H1 (cell line): ENCODE results near the gene USP54. TPM values are rescaled to one million over a fixed set of nuclear protein-coding genes. Genes with fewer than 3 reads are reported as not detected.

ENCODE experiments used
- ASH2L ChIP-seq: fragments of 200-600, 300-600 bp; sonication (generic); IDR thresholded peaks from one replicate; pipeline ENCODE4 v1.7.1; 2017; ENCODE audit warnings: low read length
- BACH1 ChIP-seq: IDR thresholded peaks from 2 replicates; pipeline ENCODE4 v1.6.1; 2012; ENCODE audit warnings: low read length, improper control_type of control experiment
- CBX5 ChIP-seq: fragments of 300-800, 300-1000 bp; sonication (generic); IDR thresholded peaks from 2 replicates; pipeline ENCODE4 v1.7.1; 2016; ENCODE audit warnings: antibody characterized with exemption, low read length, low read depth
- CBX8 ChIP-seq: fragments of 300-800, 300-1000 bp; sonication (generic); IDR thresholded peaks from 2 replicates; pipeline ENCODE4 v1.7.1; 2016; ENCODE audit warnings: low read depth, low read length, borderline replicate concordance
- CEBPB ChIP-seq: IDR thresholded peaks from 2 replicates; pipeline ENCODE4 v1.6.1; 2012; ENCODE audit warnings: low read depth, low read length
- CHD1 ChIP-seq: IDR thresholded peaks from 2 replicates; pipeline ENCODE4 v1.6.1; 2012; ENCODE audit warnings: low read depth, low read length, improper control_type of control experiment
- CTCF ChIP-seq, 3 experiments: IDR thresholded peaks; 1 replicate in 2 of 3; 2 replicates in 1 of 3; pipeline versions ENCODE4 v1.5.1 to v1.6.1; 2011; ENCODE audit warnings: low read length in 3 of 3, mild to moderate bottlenecking in 3 of 3, inconsistent platforms in 2 of 3, low read depth in 1 of 3, moderate library complexity in 1 of 3; ENCODE audit not compliant: insufficient read depth in 1 of 3; ENCODE audit errors: control extremely low read depth in 1 of 3
- EGR1 ChIP-seq: IDR thresholded peaks from 2 replicates; pipeline ENCODE4 v1.6.1; 2011; ENCODE audit warnings: low read depth, low read length, borderline replicate concordance
- EP300 ChIP-seq, 2 experiments: IDR thresholded peaks; 1 replicate in 1 of 2; 2 replicates in 1 of 2; pipeline ENCODE4 v1.6.1; 2011 to 2012; ENCODE audit warnings: low read depth in 2 of 2, low read length in 2 of 2, mild to moderate bottlenecking in 2 of 2, borderline replicate concordance in 1 of 2, inconsistent platforms in 1 of 2, moderate library complexity in 1 of 2
- EZH2 ChIP-seq: fragments of 200-600 bp; sonication (generic); IDR thresholded peaks from 2 replicates; pipeline ENCODE4 v1.7.1; 2012; ENCODE audit warnings: low read depth, mild to moderate bottlenecking, moderate library complexity, low read length, inconsistent platforms; ENCODE audit not compliant: severe bottlenecking
- HDAC2 ChIP-seq, 2 experiments: fragments of 300-600 bp in 1 of 2; sonication (generic) in 1 of 2; IDR thresholded peaks; 2 replicates each; pipeline ENCODE4 v1.6.1; 2011 to 2012; ENCODE audit warnings: low read depth in 2 of 2, low read length in 2 of 2, mild to moderate bottlenecking in 2 of 2, moderate library complexity in 2 of 2, borderline replicate concordance in 1 of 2, inconsistent platforms in 1 of 2
- HDAC6 ChIP-seq: IDR thresholded peaks from one replicate; pipeline ENCODE4 v1.7.1; 2012; ENCODE audit warnings: low read depth, mild to moderate bottlenecking, inconsistent platforms, low read length, moderate library complexity
- JUN ChIP-seq: IDR thresholded peaks from 2 replicates; pipeline ENCODE4 v1.6.1; 2011; ENCODE audit warnings: low read depth, mild to moderate bottlenecking, improper control_type of control experiment, low read length
- JUND ChIP-seq: IDR thresholded peaks from 2 replicates; pipeline ENCODE4 v1.6.1; 2011; ENCODE audit warnings: mild to moderate bottlenecking, improper control_type of control experiment, low read length
- MAX ChIP-seq: IDR thresholded peaks from 2 replicates; pipeline ENCODE4 v1.6.1; 2012; ENCODE audit warnings: inconsistent platforms
- RFX5 ChIP-seq: IDR thresholded peaks from 2 replicates; pipeline ENCODE4 v1.6.1; 2011; ENCODE audit warnings: low read depth, low read length, improper control_type of control experiment, borderline replicate concordance
- RXRA ChIP-seq: IDR thresholded peaks from 2 replicates; pipeline ENCODE4 v1.6.1; 2011; ENCODE audit warnings: low read depth, mild to moderate bottlenecking, low read length, moderate library complexity; ENCODE audit not compliant: insufficient read depth
- SP1 ChIP-seq: IDR thresholded peaks from 2 replicates; pipeline ENCODE4 v1.6.1; 2011; ENCODE audit warnings: low read depth, low read length
- SP2 ChIP-seq: IDR thresholded peaks from 2 replicates; pipeline ENCODE4 v1.6.1; 2012; ENCODE audit warnings: mild to moderate bottlenecking, low read length, inconsistent platforms
- TAF1 ChIP-seq: IDR thresholded peaks from 2 replicates; pipeline ENCODE4 v1.6.1; 2011; ENCODE audit warnings: mild to moderate bottlenecking, low read depth, low read length
- TCF12 ChIP-seq: IDR thresholded peaks from 2 replicates; pipeline ENCODE4 v1.6.1; 2011; ENCODE audit warnings: low read depth, mild to moderate bottlenecking, low read length
- ZNF274 ChIP-seq: IDR thresholded peaks from 2 replicates; pipeline ENCODE4 v1.7.0; 2012; ENCODE audit warnings: low read length, borderline replicate concordance; ENCODE audit errors: extremely low read depth
- polyA plus RNA-seq, 7 experiments: library from polyadenylated mRNA; depleted of rRNA in 3 of 7; stranded (reverse) in 5 of 7; unstranded in 2 of 7; fragments of >200 nt in 5 of 7; fragments of 200-250 nt in 2 of 7; gene quantifications; 1 replicate in 5 of 7; 2 replicates in 1 of 7; 4 replicates in 1 of 7; pipeline versions ENCODE4 v1.2.1 to v1.2.3, GENCODE V29; 2011 to 2013; ENCODE audit warnings: missing spikeins in 2 of 7, mixed read lengths in 2 of 7
- total RNA-seq: library from RNA; stranded (reverse); fragmentation: NEBNext Ultra II Directional; extraction: Animal tissue kit (Norgen Biotek cat#: 25700); gene quantifications from 2 replicates; pipeline ENCODE4 v1.2.1, GENCODE V29; 2021

Gene USP54
- total and polyA plus RNA-seq, 2 of the 8 experiments (the other 6 are each of a cell fraction or from before 2014, with no cell fraction given), result 46.2 to 65.6 TPM

GRCh38 chr10:73495884-73496674 is 95.1 kb downstream of the USP54 start, which contains the start of gene PPP3CB (continued):
- TF ChIP-seq JUND (no peak), EGR1 (peak; percentile 99), BACH1 (no peak), CEBPB (no peak), RXRA (no peak), HDAC2 (IDR thresholded peaks at IDR 0.05; ENCODE audit: borderline replicate concordance in 1 of 2, low read depth in 2 of 2, low read length in 2 of 2) (no peak), EZH2 (no peak), CBX8 (no peak), SP1 (peak; percentile 84), MAX (peak; percentile 48), TCF12 (no peak), HDAC6 (no peak), CHD1 (no peak), CBX5 (no peak), CTCF (IDR thresholded peaks at IDR 0.05; ENCODE audit: control extremely low read depth in 1 of 3, insufficient read depth in 1 of 3, low read depth in 1 of 3, low read length in 3 of 3) (no peak), TAF1 (peak; percentile 73), JUN (no peak), EP300 (IDR thresholded peaks at IDR 0.05; ENCODE audit: borderline replicate concordance in 1 of 2, low read depth in 2 of 2, low read length in 2 of 2) (0 out of 3 replicates have a peak, but pooled peaks of 1 of the 2 experiments have one; percentile 32), SP2 (no peak), ZNF274 (no peak), ASH2L (peak; percentile 53), RFX5 (no peak)
